ENCODE data around the gene DNMT3B.

DNA sequence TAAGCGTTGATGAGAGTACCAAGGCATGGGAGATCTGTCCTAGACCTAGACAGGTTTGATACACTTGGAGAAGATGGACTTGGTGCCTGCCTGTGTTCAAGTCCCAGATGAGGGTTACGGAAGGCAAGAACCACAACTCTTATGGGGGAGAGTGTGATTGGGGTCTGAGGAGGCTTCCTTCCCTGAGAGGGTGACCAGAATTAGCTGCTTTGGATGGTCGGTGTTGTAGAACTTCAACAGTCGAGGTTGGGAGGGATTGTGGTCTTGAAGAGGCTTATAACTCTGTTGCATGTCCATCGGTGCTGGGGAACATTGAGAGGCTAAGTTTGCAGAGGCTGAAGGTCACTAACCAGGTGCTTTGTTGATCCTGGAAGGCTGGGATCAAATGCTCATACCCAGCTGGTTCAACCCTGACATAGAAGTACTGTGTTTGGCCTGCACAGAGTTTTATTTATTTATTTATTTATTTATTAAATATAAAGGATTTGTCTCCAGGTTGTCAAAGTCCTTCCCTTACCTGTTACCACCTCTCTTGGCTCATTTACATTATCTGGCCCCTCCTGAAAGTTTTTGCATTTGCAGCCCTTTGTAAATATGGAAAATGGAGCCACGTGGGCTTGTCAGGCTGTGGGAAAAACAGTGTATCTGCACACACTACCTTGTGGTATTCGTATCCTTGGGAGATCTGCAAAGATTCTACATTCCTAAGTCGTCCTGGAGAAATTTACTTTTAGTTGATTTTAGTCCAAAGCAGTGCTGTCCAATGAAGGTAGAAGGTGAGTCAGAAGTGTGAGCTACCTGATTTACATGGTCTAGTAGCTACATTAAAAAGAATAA, 80.7 kb downstream of the DNMT3B start:
- TF ChIP-seq PRMT5 (CRISPR knock-in tag; IDR thresholded peaks at IDR 0.05) (no peak), SUPT5H (IDR thresholded peaks at IDR 0.05) (no peak), NRF1 (conservative IDR thresholded peaks at IDR 0.05 in 1 of 2, IDR thresholded peaks at IDR 0.05 in 1 of 2) (no peak)
- TF ChIP-seq, protein P1, sequence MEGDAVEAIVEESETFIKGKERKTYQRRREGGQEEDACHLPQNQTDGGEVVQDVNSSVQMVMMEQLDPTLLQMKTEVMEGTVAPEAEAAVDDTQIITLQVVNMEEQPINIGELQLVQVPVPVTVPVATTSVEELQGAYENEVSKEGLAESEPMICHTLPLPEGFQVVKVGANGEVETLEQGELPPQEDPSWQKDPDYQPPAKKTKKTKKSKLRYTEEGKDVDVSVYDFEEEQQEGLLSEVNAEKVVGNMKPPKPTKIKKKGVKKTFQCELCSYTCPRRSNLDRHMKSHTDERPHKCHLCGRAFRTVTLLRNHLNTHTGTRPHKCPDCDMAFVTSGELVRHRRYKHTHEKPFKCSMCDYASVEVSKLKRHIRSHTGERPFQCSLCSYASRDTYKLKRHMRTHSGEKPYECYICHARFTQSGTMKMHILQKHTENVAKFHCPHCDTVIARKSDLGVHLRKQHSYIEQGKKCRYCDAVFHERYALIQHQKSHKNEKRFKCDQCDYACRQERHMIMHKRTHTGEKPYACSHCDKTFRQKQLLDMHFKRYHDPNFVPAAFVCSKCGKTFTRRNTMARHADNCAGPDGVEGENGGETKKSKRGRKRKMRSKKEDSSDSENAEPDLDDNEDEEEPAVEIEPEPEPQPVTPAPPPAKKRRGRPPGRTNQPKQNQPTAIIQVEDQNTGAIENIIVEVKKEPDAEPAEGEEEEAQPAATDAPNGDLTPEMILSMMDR (IDR thresholded peaks at IDR 0.05 in 2 of 3, conservative IDR thresholded peaks at IDR 0.05 in 1 of 3; ENCODE audit: insufficient read depth in 2 of 3, low read depth in 1 of 3, low read length in 3 of 3): no peak

Measured in K562 (cell line).